HG03139 (cell line): ENCODE results near the gene S100A10.

ENCODE experiments used
- ATAC-seq: cut with Tn5 transposase; IDR thresholded peaks from one replicate; pipeline ENCODE4 v1.9.1; 2021; ENCODE audit not compliant: unreplicated experiment

S100A10 gene

DNA sequence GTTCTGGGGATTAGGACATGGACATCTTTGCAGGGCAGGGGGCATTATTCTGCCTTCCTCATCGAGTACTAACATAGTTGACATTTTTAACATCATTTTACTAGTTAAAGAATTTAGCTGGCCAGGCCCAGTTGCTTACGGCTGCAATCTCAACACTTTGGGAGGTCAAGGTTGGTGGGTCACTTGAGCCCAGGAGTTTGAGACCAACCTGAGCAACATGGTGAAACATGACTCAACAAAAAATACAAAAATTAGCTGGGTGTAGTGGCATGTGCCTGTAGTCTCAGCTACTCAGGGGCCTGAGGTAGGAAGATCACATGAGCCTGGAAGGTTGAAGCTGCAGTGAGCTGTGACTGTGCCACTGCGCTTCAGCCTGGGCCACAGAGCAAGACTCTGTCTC is 54.5 kb downstream of the S100A10 start:
- no peak for ATAC-seq

DNA sequence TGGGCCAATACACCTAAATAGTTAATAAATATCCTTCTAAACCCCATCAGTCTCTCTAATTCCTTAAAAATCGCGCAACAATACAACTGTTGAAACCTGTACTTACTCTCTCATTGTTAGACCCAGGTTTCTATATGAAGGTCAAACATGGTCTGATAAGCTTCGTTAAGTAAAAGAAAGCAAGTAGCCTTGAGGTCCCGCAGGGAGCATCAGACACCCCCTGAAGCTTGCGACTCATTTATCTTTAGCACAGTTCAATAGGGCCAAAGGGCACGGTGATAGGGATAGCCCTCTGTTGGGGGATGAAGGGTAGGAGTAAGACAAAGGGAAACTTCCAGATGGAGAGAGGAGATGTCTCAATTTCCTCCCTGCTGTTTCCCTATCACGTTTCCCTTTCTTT is 57.0 kb downstream of the S100A10 start:
- ATAC-seq, result no peak

DNA sequence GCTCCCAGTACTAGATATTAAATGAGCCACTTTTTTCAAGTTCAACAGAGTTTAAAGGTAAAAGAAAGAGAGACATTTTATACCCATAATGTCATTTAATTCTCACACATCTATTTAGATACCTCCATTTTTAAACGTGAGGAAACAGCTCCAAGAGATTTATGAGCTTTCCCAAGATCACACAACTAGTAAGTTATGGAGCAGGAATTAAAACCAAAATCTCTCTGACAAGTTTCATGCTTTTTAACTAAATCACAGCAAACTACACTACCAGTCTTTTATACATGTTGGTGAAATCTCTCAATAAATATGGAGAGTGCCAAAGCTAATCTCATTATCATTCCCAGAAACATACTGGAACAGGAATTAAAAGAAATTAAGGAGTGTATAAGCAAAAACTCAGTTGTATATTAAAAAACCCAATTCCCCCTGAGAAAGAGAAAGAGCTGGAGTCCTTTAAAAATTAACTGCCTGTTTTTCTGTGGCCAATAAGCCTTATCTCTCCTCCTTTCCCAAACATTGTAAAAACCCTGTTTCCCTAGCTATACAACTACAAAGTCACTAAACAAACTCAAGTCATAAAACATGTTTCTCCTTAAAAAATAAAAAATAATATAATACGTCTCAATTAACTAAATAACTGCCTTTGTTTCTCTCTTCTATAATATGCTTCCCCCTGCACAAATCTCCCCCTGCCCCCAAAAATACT is 57.6 kb downstream of the S100A10 start:
- no peak for ATAC-seq

DNA sequence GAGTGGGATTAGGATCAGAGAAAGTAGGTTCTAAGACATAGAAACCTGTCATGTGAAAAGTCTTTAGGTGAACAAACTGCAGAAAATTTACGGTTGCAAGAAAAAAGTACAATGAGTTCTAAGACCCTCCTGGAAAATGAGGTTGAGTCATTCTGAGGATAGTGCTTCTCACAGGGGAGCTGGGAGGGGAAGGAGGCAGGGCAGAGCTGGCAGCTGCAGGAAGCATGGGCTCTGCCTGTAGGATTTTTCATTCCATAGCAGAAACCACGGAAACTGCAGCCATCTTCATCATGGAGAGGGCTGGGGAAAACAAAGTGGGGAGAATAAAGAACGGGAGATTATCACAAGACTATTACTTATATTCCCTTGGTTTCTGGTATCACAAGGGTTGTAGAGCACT is 58.5 kb downstream of the S100A10 start:
- ATAC-seq, result no peak

DNA sequence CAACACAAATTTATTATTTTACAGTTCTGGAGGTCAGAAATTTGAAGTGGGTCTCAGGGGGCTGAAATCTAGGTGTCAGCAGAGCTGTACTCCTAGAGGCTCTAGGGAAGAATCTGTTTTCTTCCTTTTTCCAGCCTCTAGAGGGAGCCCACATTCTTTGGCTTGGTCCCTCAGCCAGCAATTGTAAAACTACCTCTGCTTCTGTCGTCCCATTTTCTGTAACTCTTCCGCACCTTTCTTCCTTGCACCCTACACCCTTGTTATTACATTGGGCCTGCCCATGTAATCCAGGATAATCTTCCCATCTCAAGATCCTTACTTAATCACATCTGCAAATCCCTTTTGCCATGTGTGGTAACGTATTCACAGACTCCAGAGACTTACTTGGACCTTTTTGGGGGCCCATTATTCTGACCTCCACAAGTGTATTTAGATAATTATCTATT is 59.6 kb downstream of the S100A10 start:
- ATAC-seq, result no peak
